ENCODE measurements around the gene TOM1.

DNA sequence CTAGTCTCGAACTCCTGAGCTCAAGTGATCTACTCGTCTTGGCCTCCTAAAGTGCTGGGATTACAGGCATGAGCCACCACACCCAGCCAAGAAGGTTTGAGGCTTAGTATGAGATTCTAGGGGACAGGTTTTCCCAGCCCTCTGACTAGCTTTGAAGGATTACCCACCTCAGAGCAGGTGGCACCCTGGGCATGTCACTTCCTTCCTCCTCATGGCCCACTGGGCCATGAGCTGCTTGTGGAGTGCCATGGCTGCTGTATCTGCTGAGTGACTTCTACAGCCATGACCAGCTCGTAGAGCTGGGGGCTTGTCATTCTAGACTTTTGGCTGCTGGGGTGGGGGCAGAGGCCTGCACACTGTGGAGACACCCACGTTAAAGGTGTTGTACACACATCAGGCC lies 25.1 kb downstream of the TOM1 start:
- TF ChIP-seq POLR2A (IDR thresholded peaks at IDR 0.05) (no peak), POLR2AphosphoS5 (IDR thresholded peaks at IDR 0.05) (no peak)

All from upper lobe of left lung (tissue), 4 donors.